Small intestine (tissue), 7 donors: ENCODE data around the gene EGFR. TPM values are rescaled to one million over a fixed set of nuclear protein-coding genes. Genes with fewer than 3 reads are reported as not detected.

Experiments used
- DNase-seq, 2 donors: peaks; one replicate each; pipeline versions ENCODE4 v3.0.0 to v3.0.0-alpha.2; 2013
- FAIRE-seq: peaks from 2 replicates; lab custom pipeline; 2012; peaks lifted over from hg19 to GRCh38; lab: Jason Lieb, UNC
- H3K27ac ChIP-seq, 3 donors: one replicate each; pipeline ENCODE4 v1.5.1; 2013; ENCODE audit warnings: low read length in 2 of 3, mild to moderate bottlenecking in 2 of 3, control low read depth in 1 of 3, inconsistent platforms in 1 of 3, low read depth in 1 of 3, moderate library complexity in 1 of 3
- H3K27me3 ChIP-seq, 3 donors: one replicate each; pipeline ENCODE4 v1.6.1; 2013; ENCODE audit warnings: low read length in 3 of 3, inconsistent platforms in 1 of 3; ENCODE audit not compliant: control insufficient read depth in 3 of 3, insufficient read depth in 3 of 3
- H3K36me3 ChIP-seq, 3 donors: one replicate each; pipeline ENCODE4 v1.6.1; 2013; ENCODE audit warnings: low read length in 3 of 3, inconsistent platforms in 1 of 3, low read depth in 1 of 3, mild to moderate bottlenecking in 1 of 3, moderate library complexity in 1 of 3; ENCODE audit not compliant: control insufficient read depth in 3 of 3, insufficient read depth in 2 of 3
- H3K4me1 ChIP-seq, 3 donors: one replicate each; pipeline ENCODE4 v1.6.1; 2013; ENCODE audit warnings: low read length in 2 of 3, inconsistent platforms in 1 of 3, low read depth in 1 of 3, mild to moderate bottlenecking in 1 of 3, moderate library complexity in 1 of 3; ENCODE audit not compliant: control insufficient read depth in 3 of 3, insufficient read depth in 2 of 3
- H3K4me3 ChIP-seq, 3 donors: one replicate each; pipeline ENCODE4 v1.5.1; 2013; ENCODE audit warnings: low read length in 3 of 3, control low read depth in 1 of 3, inconsistent platforms in 1 of 3, low read depth in 1 of 3, mild to moderate bottlenecking in 1 of 3, moderate library complexity in 1 of 3
- H3K9me3 ChIP-seq, 2 donors: one replicate each; pipeline ENCODE4 v1.6.1; 2013; ENCODE audit warnings: low read depth in 1 of 2, low read length in 1 of 2; ENCODE audit not compliant: control insufficient read depth in 2 of 2, insufficient read depth in 1 of 2
- WGBS, 3 donors: extraction: QIAGEN DNeasy Blood & Tissue Kit; methylation state at CpG; one replicate each; pipeline ENCODE4 v1.1.7; 2013; 5-methylcytosine and 5-hydroxymethylcytosine counted together
- polyA plus RNA-seq, 4 donors: library from polyadenylated mRNA; stranded (reverse) in 3 of 4; unstranded in 1 of 4; fragments of 200-250 nt in 3 of 4; fragments of 120-200 nt in 1 of 4; gene quantifications; one replicate each; pipeline versions ENCODE4 v1.2.1 to v1.2.3, GENCODE V29; 2013
- donor health status: healthy with polysubstance abuse.
- donor health status: control.
- donor health status: control.
- donor health status: Bipolar disorder and iron deficiency.
- donor health status: healthy.

The EGFR gene
- polyA plus RNA-seq, 4 donors: 2.2 to 30.5 (median 6.0) TPM

GRCh38 chr7:55202150-55202913, 183.5 kb downstream of the EGFR start:
- Histone ChIP-seq H3K4me3 (no peak overlapping the region), H3K27ac (no peak overlapping the region), H3K27me3 (no peaks in the 10 kb centered on the region), H3K36me3 (peaks cover 2 to 56% (median 19%) of the 10 kb centered on the region in 3 donors), H3K4me1 (peaks cover 0 to 7% (median 0%) of the 10 kb centered on the region in 3 donors), H3K9me3 (no peaks in the 10 kb centered on the region)
- DNase-seq (no peak), FAIRE-seq (no peak)
- 82 to 85% (median 83%) methylated on average over 13 of the region's 13 CpGs for WGBS, 3 donors

GRCh38 chr7:55203300-55203699, 184.5 kb downstream of the EGFR start:
- FAIRE-seq (no peak), DNase-seq (no peak)
- peaks cover 0 to 11% (median 0%) of the 10 kb centered on the region in 3 donors for H3K4me1 ChIP-seq
- no peaks in the 10 kb centered on the region for H3K9me3 ChIP-seq
- no peak overlapping the region for H3K4me3 ChIP-seq
- H3K27ac ChIP-seq: no peak overlapping the region
- WGBS, 3 donors: 90 to 91% (median 91%) methylated on average over 7 of the region's 7 CpGs
- peaks cover 2 to 62% (median 24%) of the 10 kb centered on the region in 3 donors for H3K36me3 ChIP-seq
- H3K27me3 ChIP-seq: no peaks in the 10 kb centered on the region

GRCh38 chr7:55205124-55205955, 186.5 kb downstream of the EGFR start:
- DNase-seq: no peak
- Histone ChIP-seq H3K27ac (no peak overlapping the region), H3K4me1 (peaks cover 0 to 28% (median 3%) of the 10 kb centered on the region in 3 donors), H3K9me3 (no peaks in the 10 kb centered on the region), H3K36me3 (peaks cover 2 to 50% (median 16%) of the 10 kb centered on the region in 3 donors), H3K4me3 (no peak overlapping the region), H3K27me3 (no peaks in the 10 kb centered on the region)
- WGBS, 3 donors: 82 to 91% (median 85%) methylated on average over 16 of the region's 16 CpGs
- no peak for FAIRE-seq

GRCh38 chr7:55206235-55207029, 187.6 kb downstream of the EGFR start:
- Histone ChIP-seq H3K9me3 (no peaks in the 10 kb centered on the region), H3K4me3 (no peak overlapping the region), H3K27ac (peak overlapping the region in 1 of 3 donors; percentile 30), H3K36me3 (peaks cover 0 to 42% (median 12%) of the 10 kb centered on the region in 3 donors), H3K4me1 (peaks cover 0 to 36% (median 3%) of the 10 kb centered on the region in 3 donors), H3K27me3 (no peaks in the 10 kb centered on the region)
- 85 to 92% (median 91%) methylated on average over 9 of the region's 9 CpGs for WGBS, 3 donors
- no peak for DNase-seq
- no peak for FAIRE-seq

GRCh38 chr7:55207436-55208125, 188.8 kb downstream of the EGFR start:
- peaks cover 0 to 32% (median 12%) of the 10 kb centered on the region in 3 donors for H3K36me3 ChIP-seq
- 60 to 78% (median 66%) methylated on average over 4 of the region's 4 CpGs for WGBS, 3 donors
- no peak for FAIRE-seq

GRCh38 chr7:55209366-55209765, 190.5 kb downstream of the EGFR start:
- Histone ChIP-seq H3K4me1 (peaks cover 0 to 36% (median 3%) of the 10 kb centered on the region in 3 donors), H3K4me3 (no peak overlapping the region), H3K27ac (peak overlapping the region in 1 of 3 donors; percentile 91), H3K27me3 (no peaks in the 10 kb centered on the region), H3K9me3 (no peaks in the 10 kb centered on the region), H3K36me3 (peaks cover 0 to 25% (median 12%) of the 10 kb centered on the region in 3 donors)
- WGBS, 3 donors: 10 to 60% (median 29%) methylated on average over 4 of the region's 4 CpGs
- DNase-seq (peak; percentile 67 to 81), FAIRE-seq (no peak)

More at GRCh38 chr7:55207436-55208125, 188.8 kb downstream of the EGFR start:
- DNase-seq: peak in 1 of 2 donors; percentile 68
- Histone ChIP-seq H3K4me3 (no peak overlapping the region), H3K27ac (peak overlapping the region in 1 of 3 donors; percentile 30), H3K9me3 (no peaks in the 10 kb centered on the region), H3K4me1 (peaks cover 0 to 36% (median 3%) of the 10 kb centered on the region in 3 donors), H3K27me3 (no peaks in the 10 kb centered on the region)

- DNase-seq (no peak), FAIRE-seq (no peak)
- WGBS, 3 donors: 90 to 99% (median 93%) methylated on average over 4 of the region's 4 CpGs
- Histone ChIP-seq H3K36me3 (peaks cover 0 to 16% (median 11%) of the 10 kb centered on the region in 3 donors), H3K9me3 (no peaks in the 10 kb centered on the region), H3K4me1 (peaks cover 0 to 36% (median 3%) of the 10 kb centered on the region in 3 donors), H3K4me3 (no peak overlapping the region), H3K27me3 (no peaks in the 10 kb centered on the region), H3K27ac (peak overlapping the region in 1 of 3 donors; percentile 91)
Observed at GRCh38 chr7:55210176-55210575, 191.4 kb downstream of the EGFR start.
